Transverse colon (tissue), 4 donors: Measurements from ENCODE around the gene C1QTNF12.

ENCODE experiments used
- CTCF ChIP-seq, 5 experiments: fragments of 200-600 bp in 3 of 5; fragments of 450-650 bp in 2 of 5; sonication (generic) in 3 of 5; IDR thresholded peaks; 1 replicate in 2 of 5; 2 replicates in 3 of 5; pipeline ENCODE4 v1.5.1; 2016 to 2017; ENCODE audit warnings: antibody characterized with exemption in 5 of 5, inconsistent platforms in 3 of 5, mild to moderate bottlenecking in 2 of 5, moderate library complexity in 1 of 5
- EP300 ChIP-seq: sonication (generic); formaldehyde crosslinking; IDR thresholded peaks from one replicate; pipeline ENCODE4 v1.6.1; 2017; ENCODE audit warnings: antibody characterized with exemption, low read depth
- POLR2A ChIP-seq: fragments of 450-650 bp; IDR thresholded peaks from one replicate; pipeline ENCODE4 v1.6.1; 2016; ENCODE audit warnings: antibody characterized with exemption, mild to moderate bottlenecking, moderate library complexity
- POLR2AphosphoS5 ChIP-seq, 3 donors: sonication (generic); formaldehyde crosslinking; IDR thresholded peaks; one replicate each; pipeline ENCODE4 v1.6.1; 2016; ENCODE audit warnings: antibody characterized with exemption in 3 of 3

GRCh38 chr1:1284221-1285101 is 37.9 kb upstream of the C1QTNF12 start:
- no peak for TF ChIP-seq POLR2A
- TF ChIP-seq EP300, result no peak
- TF ChIP-seq CTCF (IDR thresholded peaks at IDR 0.05), result no peak
- no peak for TF ChIP-seq POLR2AphosphoS5 (IDR thresholded peaks at IDR 0.05)
